ENCODE results near the gene C5orf15.
"Not testable (repeated sequence)": the region's sequence is repeated elsewhere in the genome, so short reads cannot be mapped to it uniquely, and the experiment has no call there.

The C5orf15 gene

GRCh38 chr5:133942614-133943474, 25.6 kb downstream of the C5orf15 start:
- TF ChIP-seq POLR2A (IDR thresholded peaks at IDR 0.05; ENCODE audit: low read depth, low read length) = no peak
- DNase-seq (ENCODE audit: insufficient read length, low spot score) = no peak
- FAIRE-seq = no peak

DNA sequence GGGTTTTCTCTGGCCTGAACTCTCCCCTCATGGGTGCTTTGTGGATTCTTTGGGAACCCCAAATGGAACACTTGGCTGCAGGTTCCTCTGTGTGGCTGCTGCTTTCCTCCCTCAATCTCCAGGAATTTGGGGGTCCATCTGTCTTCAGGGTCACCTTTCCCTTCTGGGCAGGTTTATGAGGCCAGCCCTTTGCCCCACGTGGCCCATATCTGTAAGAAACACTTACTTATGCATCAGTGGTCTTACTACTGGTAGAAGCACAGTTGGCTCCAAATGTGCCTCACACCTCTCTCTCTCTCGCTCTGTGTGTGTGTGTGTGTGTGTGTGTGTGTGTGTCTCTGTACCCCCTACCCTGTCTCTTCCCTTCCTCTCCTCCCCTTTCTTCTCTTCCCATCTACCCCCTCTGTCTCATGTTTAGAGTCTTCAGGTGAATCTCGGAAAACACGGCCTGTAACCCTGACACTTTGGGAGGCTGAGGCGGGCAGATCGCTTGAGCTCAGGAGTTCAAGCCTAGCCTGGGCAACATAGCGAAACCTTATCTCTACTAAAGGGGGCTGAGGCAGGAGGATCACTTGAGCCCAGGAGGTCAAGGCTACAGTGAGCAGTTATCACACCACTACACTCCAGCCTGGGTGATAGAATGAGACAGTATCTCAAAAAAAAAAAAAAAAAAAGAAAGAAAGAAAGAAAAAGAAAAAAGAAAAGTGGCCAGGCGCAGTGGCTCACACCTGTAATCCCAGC, 26.8 kb downstream of the C5orf15 start:
- no peak for FAIRE-seq
- TF ChIP-seq POLR2A (IDR thresholded peaks at IDR 0.05; ENCODE audit: low read depth, low read length) = no peak
- no peak for DNase-seq (ENCODE audit: insufficient read length, low spot score)

GRCh38 chr5:133939668-133940067, 28.8 kb downstream of the C5orf15 start:
- DNase-seq (ENCODE audit: insufficient read length, low spot score) (no peak), FAIRE-seq (no peak)
- TF ChIP-seq POLR2A (IDR thresholded peaks at IDR 0.05; ENCODE audit: low read depth, low read length) = no peak

DNA sequence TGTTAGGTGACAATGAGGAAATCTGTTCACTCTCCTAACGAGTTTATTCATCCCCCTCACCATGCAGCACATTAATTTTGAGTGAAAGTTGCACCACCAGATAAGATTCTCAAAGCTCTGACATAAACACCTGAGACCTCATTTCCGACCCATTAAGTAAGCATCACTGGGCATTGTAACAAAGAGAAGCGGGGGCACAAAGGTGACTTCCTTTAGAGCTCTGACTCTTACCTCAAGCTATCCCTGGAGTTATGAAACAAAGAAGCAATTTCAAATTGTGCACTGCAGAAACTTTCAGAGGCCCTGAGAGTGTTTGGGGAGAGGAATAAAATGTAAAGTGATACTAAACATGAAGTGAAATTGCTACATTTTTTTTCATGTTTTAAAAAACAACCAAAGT, 29.5 kb downstream of the C5orf15 start:
- DNase-seq (ENCODE audit: insufficient read length, low spot score) (no peak), FAIRE-seq (no peak)

GRCh38 chr5:133938039-133938821, 30.2 kb downstream of the C5orf15 start:
- FAIRE-seq (no peak), DNase-seq (ENCODE audit: insufficient read length, low spot score) (no peak)
- TF ChIP-seq POLR2A (IDR thresholded peaks at IDR 0.05; ENCODE audit: low read depth, low read length) = no peak

More for the DNA sequence above, 29.5 kb downstream of the C5orf15 start:
- TF ChIP-seq POLR2A (IDR thresholded peaks at IDR 0.05; ENCODE audit: low read depth, low read length) = no peak

DNA sequence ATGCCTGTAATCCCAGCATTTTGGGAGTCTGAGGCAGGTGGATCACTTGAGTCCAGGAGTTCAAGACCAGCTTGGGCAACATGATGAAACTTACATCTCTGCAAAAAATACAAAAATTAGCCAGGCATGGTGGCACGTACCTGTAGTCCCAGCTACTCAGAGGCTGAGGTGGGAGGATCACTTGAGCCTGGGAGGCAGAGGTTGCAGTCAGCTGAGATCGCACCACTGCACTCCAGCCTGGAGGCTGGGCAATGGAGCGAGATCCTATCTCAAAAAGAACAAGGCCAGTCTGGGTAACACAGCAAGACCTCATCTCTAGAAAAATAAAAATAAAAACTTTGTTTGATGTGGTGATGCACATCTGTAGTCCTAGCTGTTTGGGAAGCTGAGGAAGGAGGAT, 30.8 kb downstream of the C5orf15 start:
- not testable (repeated sequence) for FAIRE-seq; DNase-seq (ENCODE audit: insufficient read length, low spot score)

DNA sequence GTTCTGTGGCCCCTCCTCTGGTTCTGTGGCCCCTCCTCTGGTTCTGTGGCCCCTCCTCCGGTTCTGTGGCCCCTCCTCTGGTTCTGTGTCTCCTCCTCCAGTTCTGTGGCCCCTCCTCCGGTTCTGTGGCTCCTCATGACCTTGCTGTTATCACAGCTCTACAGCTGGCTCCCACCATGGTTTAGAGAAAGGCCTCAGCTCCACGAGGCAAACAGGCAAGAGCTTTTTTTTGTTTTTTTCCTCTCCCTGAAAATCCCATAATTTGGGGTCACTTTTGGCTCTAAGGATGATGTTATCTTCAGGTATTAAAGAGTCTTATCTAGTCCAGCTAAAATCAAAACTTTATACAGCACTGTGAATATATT, 31.8 kb downstream of the C5orf15 start:
- DNase-seq (ENCODE audit: insufficient read length, low spot score) (no peak), FAIRE-seq (no peak)
- TF ChIP-seq POLR2A (IDR thresholded peaks at IDR 0.05; ENCODE audit: low read depth, low read length) = no peak

DNA sequence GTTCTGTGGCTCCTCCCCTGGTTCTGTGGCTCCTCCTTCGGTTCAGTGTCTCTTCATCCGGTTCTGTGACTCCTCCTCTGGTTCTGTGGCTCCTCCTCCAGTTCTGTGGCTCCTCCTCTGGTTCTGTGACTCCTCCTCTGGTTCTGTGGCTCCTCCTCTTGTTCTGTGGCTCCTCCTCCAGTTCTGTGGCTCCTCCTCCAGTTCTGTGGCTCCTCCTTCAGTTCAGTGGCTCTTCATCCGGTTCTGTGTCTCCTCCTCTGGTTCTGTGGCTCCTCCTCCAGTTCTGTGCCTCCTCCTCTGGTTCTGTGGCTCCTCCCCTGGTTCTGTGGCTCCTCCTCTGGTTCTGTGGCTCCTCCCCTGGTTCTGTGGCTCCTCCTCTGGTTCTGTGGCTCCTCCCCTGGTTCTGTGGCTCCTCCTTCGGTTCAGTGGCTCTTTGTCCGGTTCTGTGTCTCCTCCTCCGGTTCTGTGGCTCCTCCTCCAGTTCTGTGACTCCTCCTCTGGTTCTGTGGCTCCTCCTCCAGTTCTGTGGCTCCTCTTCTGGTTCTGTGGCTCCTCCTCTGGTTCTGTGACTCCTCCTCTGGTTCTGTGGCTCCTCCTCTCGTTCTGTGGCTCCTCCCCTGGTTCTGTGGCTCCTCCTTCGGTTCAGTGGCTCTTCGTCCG, 32.3 kb downstream of the C5orf15 start:
- not testable (repeated sequence) for DNase-seq (ENCODE audit: insufficient read length, low spot score)

DNA sequence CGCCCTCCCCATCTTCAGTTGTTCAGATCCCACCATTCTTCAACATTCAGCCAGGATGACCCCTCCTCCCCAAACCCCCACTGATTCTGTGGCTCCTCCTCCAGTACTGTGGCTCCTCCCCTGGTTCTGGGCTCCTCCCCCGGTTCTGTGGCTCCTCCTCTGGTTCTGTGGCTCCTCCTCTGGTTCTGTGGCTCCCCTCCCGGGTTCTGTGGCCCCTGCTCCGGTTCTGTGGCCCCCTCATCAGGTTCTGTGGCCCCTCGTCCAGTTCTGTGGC, 32.8 kb downstream of the C5orf15 start:
- no peak for FAIRE-seq

More for the DNA sequence above, 32.3 kb downstream of the C5orf15 start:
- FAIRE-seq = not testable (repeated sequence)

DNA sequence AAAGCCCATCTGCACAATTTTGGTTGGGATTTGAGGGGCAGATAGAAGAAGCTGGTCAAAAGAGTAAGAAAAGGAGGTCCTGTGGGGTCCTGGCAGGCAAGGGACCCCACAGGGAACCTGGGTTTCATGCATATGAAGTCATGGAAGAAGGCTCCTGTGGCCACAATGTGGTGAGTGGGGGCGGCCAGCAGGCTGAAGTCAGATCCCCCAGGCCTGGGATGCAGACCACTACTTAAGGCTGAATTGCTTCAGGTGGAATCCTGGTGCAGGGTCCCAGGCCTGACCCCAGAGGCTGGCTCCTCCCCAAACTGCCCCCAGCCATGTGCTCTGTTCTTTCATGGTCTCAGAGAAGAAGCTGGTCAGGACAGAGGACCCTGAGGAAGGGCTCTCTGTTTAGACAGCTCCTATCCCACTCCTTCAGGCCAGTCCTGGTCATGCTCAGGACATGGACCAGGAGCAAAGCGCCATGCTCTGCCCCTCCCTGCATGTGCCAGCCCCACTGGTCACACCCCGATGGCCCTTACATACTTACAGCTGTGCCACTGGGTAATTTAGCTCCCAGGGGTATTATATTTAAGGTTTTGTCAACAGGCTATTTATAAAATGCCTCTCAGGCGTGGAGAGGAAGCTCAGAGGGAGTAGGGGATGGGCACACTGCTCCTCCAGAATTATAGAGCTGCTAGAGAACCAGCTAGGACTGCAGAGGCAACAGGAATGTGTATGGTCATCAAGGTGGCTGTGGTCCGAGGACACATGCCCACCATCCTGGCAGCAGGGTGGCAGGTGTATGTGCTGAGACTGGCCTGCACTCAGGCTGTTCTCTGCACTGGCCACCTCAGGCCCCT, 33.4 kb downstream of the C5orf15 start:
- DNase-seq (ENCODE audit: insufficient read length, low spot score) (no peak), FAIRE-seq (no peak)
- TF ChIP-seq POLR2A (IDR thresholded peaks at IDR 0.05; ENCODE audit: low read depth, low read length) = no peak

More for the DNA sequence above, 32.8 kb downstream of the C5orf15 start:
- no peak for DNase-seq (ENCODE audit: insufficient read length, low spot score)
- TF ChIP-seq POLR2A (IDR thresholded peaks at IDR 0.05; ENCODE audit: low read depth, low read length) = no peak

GRCh38 chr5:133934311-133934710, 34.1 kb downstream of the C5orf15 start:
- DNase-seq (ENCODE audit: insufficient read length, low spot score) (no peak), FAIRE-seq (no peak)
- TF ChIP-seq POLR2A (IDR thresholded peaks at IDR 0.05; ENCODE audit: low read depth, low read length) = no peak

GRCh38 chr5:133933670-133934295, 34.6 kb downstream of the C5orf15 start:
- FAIRE-seq (no peak), DNase-seq (ENCODE audit: insufficient read length, low spot score) (no peak)
- TF ChIP-seq POLR2A (IDR thresholded peaks at IDR 0.05; ENCODE audit: low read depth, low read length) = no peak

- no peak for FAIRE-seq
- DNase-seq (ENCODE audit: insufficient read length, low spot score) = no peak
- no peak for TF ChIP-seq POLR2A (IDR thresholded peaks at IDR 0.05; ENCODE audit: low read depth, low read length)
These were observed 35.3 kb downstream of the C5orf15 start for GRCh38 chr5:133933169-133933509.
